OCI-LY3 (cell line): ENCODE measurements around the gene UBXN2A.

Experiments used
- H2AFZ ChIP-seq: fragments of 200-600, 300-600 bp; shearing (Covaris generic); 2 replicates; pipeline ENCODE4 v1.6.0; 2014; ENCODE audit warnings: antibody characterized with exemption, low read depth, low read length
- H3K27ac ChIP-seq: fragments of 200-600, 300-600 bp; sonication (generic); 2 replicates; pipeline ENCODE4 v1.5.1; 2014; ENCODE audit warnings: mild to moderate bottlenecking, low read length, moderate library complexity, mixed read lengths
- H3K27me3 ChIP-seq: fragments of 200-600, 300-600 bp; sonication (generic); 2 replicates; pipeline ENCODE4 v1.6.1; 2014; ENCODE audit warnings: low read depth, low read length, mixed read lengths
- H3K36me3 ChIP-seq: fragments of 200-600, 300-600 bp; sonication (generic); replicated peaks from 2 replicates; pipeline ENCODE3; 2014; ENCODE audit warnings: low read depth, low read length, mixed read lengths
- H3K4me1 ChIP-seq: fragments of 300-600, 200-600 bp; sonication (generic); 2 replicates; pipeline ENCODE4 v1.6.1; 2014; ENCODE audit warnings: low read length, mixed read lengths
- H3K4me2 ChIP-seq: fragments of 200-600, 300-600 bp; sonication (generic); 2 replicates; pipeline ENCODE4 v1.6.1; 2014; ENCODE audit warnings: low read length, mixed read lengths
- H3K4me3 ChIP-seq: fragments of 300-600, 200-600 bp; sonication (generic); 2 replicates; pipeline ENCODE4 v1.5.1; 2014; ENCODE audit warnings: antibody characterized with exemption, mild to moderate bottlenecking, low read length, moderate library complexity
- H3K79me2 ChIP-seq: fragments of 300-600, 200-600 bp; shearing (Covaris generic); 2 replicates; pipeline ENCODE4 v1.6.1; 2014; ENCODE audit warnings: mild to moderate bottlenecking, low read length, mixed read lengths
- H3K9ac ChIP-seq: fragments of 300-600, 200-600 bp; shearing (Covaris generic); 2 replicates; pipeline ENCODE4 v1.6.0; 2014; ENCODE audit warnings: mild to moderate bottlenecking, low read length, moderate library complexity
- H3K9me3 ChIP-seq: fragments of 200-600, 300-600 bp; shearing (Covaris generic); 2 replicates; pipeline ENCODE4 v1.6.1; 2014; ENCODE audit warnings: low read length, mixed read lengths; ENCODE audit not compliant: insufficient read depth
- H4K20me1 ChIP-seq: fragments of 200-600, 300-600 bp; sonication (generic); 2 replicates; pipeline ENCODE4 v1.6.1; 2016; ENCODE audit warnings: low read length, mixed read lengths; ENCODE audit not compliant: insufficient read depth
- EZH2phosphoT487 ChIP-seq: fragments of 200-600 bp; shearing (Covaris generic); IDR thresholded peaks from 2 replicates; pipeline ENCODE4 v1.6.1; 2018; ENCODE audit warnings: antibody characterized with exemption, mixed run types, low read depth
- TF ChIP-seq, protein P1 (sequence below): fragments of 200-600, 300-600 bp; sonication (generic); IDR thresholded peaks from 2 replicates; pipeline ENCODE4 v1.5.1; 2014; ENCODE audit warnings: antibody characterized with exemption, low read length, low read depth

Gene UBXN2A

DNA sequence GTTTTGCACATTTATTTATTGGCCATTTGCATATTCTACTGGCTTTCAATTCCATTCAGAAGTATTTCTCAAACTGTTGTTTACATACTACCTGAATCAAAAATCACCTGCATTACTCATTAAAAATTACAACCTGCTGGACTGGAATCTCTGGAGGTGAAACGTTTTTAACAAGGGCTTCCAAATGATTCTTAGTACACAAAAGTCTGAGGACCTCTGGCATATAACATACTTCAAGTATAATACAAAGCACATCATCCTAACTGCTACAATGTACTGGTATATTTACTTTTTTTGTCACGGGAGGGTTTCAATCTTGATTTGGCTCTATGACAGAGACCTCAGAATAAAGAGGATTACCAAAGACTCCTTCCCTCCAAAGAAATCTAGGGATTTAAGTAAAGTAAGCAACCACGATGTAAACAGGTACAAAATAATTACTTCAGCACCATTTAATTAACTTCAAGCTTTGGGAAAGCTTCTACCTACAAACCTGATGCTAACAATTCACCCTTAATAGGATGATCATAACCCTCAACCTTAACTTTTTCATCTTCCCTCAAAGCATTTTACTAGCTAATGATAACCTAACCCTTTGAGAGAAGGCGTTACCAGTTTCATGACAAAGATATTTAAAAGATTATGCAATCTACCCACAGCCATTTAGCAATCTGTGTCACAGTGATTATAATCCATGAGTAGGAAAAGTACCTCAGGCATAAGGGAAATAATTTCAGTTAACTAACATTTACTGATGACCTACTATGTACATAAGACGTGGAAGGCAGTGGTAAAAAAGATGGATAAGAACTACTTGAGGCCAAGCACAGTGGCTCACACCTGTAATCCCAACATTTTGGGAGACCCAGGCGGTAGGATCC is 38.1 kb upstream of the UBXN2A start:
- peaks cover 18% of the 10 kb centered on the region for H4K20me1 ChIP-seq
- no peak overlapping the region for H2AFZ ChIP-seq
- H3K27ac ChIP-seq: no peak overlapping the region
- H3K4me3 ChIP-seq: no peak overlapping the region
- no peak overlapping the region for H3K4me2 ChIP-seq
- H3K36me3 ChIP-seq: no peaks in the 10 kb centered on the region
- no peaks in the 10 kb centered on the region for H3K27me3 ChIP-seq
- no peaks in the 10 kb centered on the region for H3K9me3 ChIP-seq
- H3K4me1 ChIP-seq: no peaks in the 10 kb centered on the region
- H3K79me2 ChIP-seq: peaks cover 42% of the 10 kb centered on the region
- no peak for TF ChIP-seq EZH2phosphoT487
- no peak overlapping the region for H3K9ac ChIP-seq

GRCh38 chr2:23903034-23903433 is 37.2 kb upstream of the UBXN2A start:
- peaks cover 40% of the 10 kb centered on the region for H3K79me2 ChIP-seq
- H2AFZ ChIP-seq: no peak overlapping the region
- no peaks in the 10 kb centered on the region for H3K4me1 ChIP-seq
- no peak overlapping the region for H3K4me2 ChIP-seq
- H3K36me3 ChIP-seq: no peaks in the 10 kb centered on the region
- TF ChIP-seq, protein P1, sequence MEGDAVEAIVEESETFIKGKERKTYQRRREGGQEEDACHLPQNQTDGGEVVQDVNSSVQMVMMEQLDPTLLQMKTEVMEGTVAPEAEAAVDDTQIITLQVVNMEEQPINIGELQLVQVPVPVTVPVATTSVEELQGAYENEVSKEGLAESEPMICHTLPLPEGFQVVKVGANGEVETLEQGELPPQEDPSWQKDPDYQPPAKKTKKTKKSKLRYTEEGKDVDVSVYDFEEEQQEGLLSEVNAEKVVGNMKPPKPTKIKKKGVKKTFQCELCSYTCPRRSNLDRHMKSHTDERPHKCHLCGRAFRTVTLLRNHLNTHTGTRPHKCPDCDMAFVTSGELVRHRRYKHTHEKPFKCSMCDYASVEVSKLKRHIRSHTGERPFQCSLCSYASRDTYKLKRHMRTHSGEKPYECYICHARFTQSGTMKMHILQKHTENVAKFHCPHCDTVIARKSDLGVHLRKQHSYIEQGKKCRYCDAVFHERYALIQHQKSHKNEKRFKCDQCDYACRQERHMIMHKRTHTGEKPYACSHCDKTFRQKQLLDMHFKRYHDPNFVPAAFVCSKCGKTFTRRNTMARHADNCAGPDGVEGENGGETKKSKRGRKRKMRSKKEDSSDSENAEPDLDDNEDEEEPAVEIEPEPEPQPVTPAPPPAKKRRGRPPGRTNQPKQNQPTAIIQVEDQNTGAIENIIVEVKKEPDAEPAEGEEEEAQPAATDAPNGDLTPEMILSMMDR: no peak
- no peak for TF ChIP-seq EZH2phosphoT487
- H3K9me3 ChIP-seq: no peaks in the 10 kb centered on the region
- no peak overlapping the region for H3K27ac ChIP-seq
- no peak overlapping the region for H3K4me3 ChIP-seq
- H3K27me3 ChIP-seq: no peaks in the 10 kb centered on the region
- no peak overlapping the region for H3K9ac ChIP-seq
- H4K20me1 ChIP-seq: peaks cover 18% of the 10 kb centered on the region

GRCh38 chr2:23904215-23904614 is 36.0 kb upstream of the UBXN2A start:
- no peak overlapping the region for H3K27ac ChIP-seq
- peaks cover 14% of the 10 kb centered on the region for H4K20me1 ChIP-seq
- H3K36me3 ChIP-seq: no peaks in the 10 kb centered on the region
- no peak overlapping the region for H2AFZ ChIP-seq
- no peak overlapping the region for H3K9ac ChIP-seq
- H3K4me3 ChIP-seq: no peak overlapping the region
- no peaks in the 10 kb centered on the region for H3K4me1 ChIP-seq
- H3K9me3 ChIP-seq: no peaks in the 10 kb centered on the region
- no peak overlapping the region for H3K4me2 ChIP-seq
- H3K79me2 ChIP-seq: peaks cover 36% of the 10 kb centered on the region
- no peaks in the 10 kb centered on the region for H3K27me3 ChIP-seq
- TF ChIP-seq EZH2phosphoT487: no peak
- TF ChIP-seq, protein P1: no peak

DNA sequence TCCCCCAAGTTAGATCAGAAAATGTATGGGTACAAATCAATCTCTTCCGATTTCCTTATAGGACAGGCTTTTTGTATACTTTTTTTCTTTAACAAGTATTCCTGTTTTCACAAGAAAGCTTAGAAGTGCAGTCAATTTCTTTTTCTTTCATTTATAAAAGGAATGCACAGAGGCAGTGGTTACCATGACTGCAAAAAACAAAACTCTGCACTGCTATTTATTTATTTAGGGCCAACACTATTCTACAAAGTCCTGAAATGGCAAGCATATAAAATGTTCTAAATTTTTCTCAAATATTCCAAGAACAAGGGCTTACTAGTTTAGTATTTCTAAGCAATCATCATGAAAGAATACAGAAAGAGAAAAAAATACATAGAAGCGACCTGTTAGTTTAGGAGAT is 35.6 kb upstream of the UBXN2A start:
- Histone ChIP-seq H3K9me3 (no peaks in the 10 kb centered on the region), H3K27me3 (no peaks in the 10 kb centered on the region), H3K4me2 (no peak overlapping the region), H3K36me3 (no peaks in the 10 kb centered on the region), H4K20me1 (peaks cover 14% of the 10 kb centered on the region), H2AFZ (no peak overlapping the region), H3K4me3 (no peak overlapping the region), H3K27ac (no peak overlapping the region), H3K9ac (no peak overlapping the region), H3K79me2 (peaks cover 36% of the 10 kb centered on the region), H3K4me1 (no peaks in the 10 kb centered on the region)
- TF ChIP-seq, protein P1: no peak
- TF ChIP-seq EZH2phosphoT487: no peak
